Measurements from ENCODE around the gene DDX20.

DNA sequence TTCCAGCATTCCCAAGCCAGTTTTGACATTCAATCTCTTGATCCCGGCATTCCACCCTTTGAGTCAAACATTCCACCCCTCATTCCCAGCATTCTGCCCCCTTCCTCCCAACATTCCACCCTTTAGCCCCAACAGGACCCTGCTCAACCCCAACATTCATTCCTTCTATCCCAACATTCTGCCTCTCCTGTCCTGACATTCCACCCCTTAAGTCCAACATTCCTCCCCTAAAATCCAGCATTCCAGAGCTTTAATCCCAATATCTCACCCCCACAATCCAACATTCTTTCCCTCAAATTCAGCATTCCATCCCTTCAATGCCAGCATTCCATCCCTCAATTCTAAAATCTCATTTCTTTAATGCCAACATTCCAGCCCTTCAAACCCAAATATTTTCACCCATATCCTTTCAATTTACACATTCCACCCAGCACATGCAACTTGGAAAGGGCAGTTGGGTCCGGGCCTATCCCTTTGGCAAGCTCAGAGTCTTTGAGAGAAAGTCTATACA is 22.9 kb downstream of the DDX20 start:
- TF ChIP-seq, protein P1, sequence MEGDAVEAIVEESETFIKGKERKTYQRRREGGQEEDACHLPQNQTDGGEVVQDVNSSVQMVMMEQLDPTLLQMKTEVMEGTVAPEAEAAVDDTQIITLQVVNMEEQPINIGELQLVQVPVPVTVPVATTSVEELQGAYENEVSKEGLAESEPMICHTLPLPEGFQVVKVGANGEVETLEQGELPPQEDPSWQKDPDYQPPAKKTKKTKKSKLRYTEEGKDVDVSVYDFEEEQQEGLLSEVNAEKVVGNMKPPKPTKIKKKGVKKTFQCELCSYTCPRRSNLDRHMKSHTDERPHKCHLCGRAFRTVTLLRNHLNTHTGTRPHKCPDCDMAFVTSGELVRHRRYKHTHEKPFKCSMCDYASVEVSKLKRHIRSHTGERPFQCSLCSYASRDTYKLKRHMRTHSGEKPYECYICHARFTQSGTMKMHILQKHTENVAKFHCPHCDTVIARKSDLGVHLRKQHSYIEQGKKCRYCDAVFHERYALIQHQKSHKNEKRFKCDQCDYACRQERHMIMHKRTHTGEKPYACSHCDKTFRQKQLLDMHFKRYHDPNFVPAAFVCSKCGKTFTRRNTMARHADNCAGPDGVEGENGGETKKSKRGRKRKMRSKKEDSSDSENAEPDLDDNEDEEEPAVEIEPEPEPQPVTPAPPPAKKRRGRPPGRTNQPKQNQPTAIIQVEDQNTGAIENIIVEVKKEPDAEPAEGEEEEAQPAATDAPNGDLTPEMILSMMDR (IDR thresholded peaks at IDR 0.05; ENCODE audit: insufficient read depth, low read length, poor library complexity, severe bottlenecking) = no peak
- no peak for TF ChIP-seq EZH2phosphoT487 (conservative IDR thresholded peaks at IDR 0.05; ENCODE audit: low read length)

Data from SU-DHL-6 (cell line).